H1 (cell line): ENCODE measurements around the gene ANKS1A. TPM values are rescaled to one million over a fixed set of nuclear protein-coding genes. Genes with fewer than 3 reads are reported as not detected.
A peak's percentile ranks its signal among the peaks of the same experiment; 100 is the strongest.

Experiments
- CTCF ChIA-PET: fragments of 300-600 bp; sonication (Branson Sonifier 250); formaldehyde crosslinking; loops from one replicate; lab custom pipeline; 2021; ENCODE audit not compliant: partially characterized antibody; lab: Charles Lee
- POLR2A ChIA-PET: fragments of 300-600 bp; sonication (Branson Sonifier 250); formaldehyde crosslinking; loops from one replicate; lab custom pipeline; 2021; ENCODE audit warnings: inconsistent platforms; ENCODE audit not compliant: partially characterized antibody; lab: Charles Lee
- DNase-seq, 2 experiments: peaks; one replicate each; pipeline versions ENCODE4 v3.0.0 to v3.0.0-alpha.2; 2010 to 2022; ENCODE audit warnings: low spot score in 2 of 2, low read depth in 1 of 2, mixed read lengths in 1 of 2
- FAIRE-seq: peaks from 2 replicates; lab custom pipeline; 2011; peaks lifted over from hg19 to GRCh38; lab: Jason Lieb, UNC
- H2AFZ ChIP-seq: 2 replicates; pipeline ENCODE4 v1.8.1; 2012; ENCODE audit warnings: low read length, inconsistent platforms
- H2AK5ac ChIP-seq: 2 replicates; pipeline ENCODE4 v1.6.1; 2013; ENCODE audit warnings: low read depth, low read length
- H2BK120ac ChIP-seq: replicated peaks from 2 replicates; pipeline ENCODE3; 2013; ENCODE audit warnings: low read depth, low read length, inconsistent platforms
- H2BK12ac ChIP-seq: 2 replicates; pipeline ENCODE4 v1.6.1; 2013; ENCODE audit warnings: low read depth, low read length
- H2BK15ac ChIP-seq: 2 replicates; pipeline ENCODE4 v1.6.1; 2013; ENCODE audit warnings: low read length
- H2BK20ac ChIP-seq: 2 replicates; pipeline ENCODE4 v1.6.1; 2013; ENCODE audit warnings: low read length
- H2BK5ac ChIP-seq: 2 replicates; pipeline ENCODE4 v1.6.1; 2013; ENCODE audit warnings: low read depth, low read length
- H3K14ac ChIP-seq: 2 replicates; pipeline ENCODE4 v1.6.1; 2013; ENCODE audit warnings: inconsistent platforms; ENCODE audit not compliant: insufficient read length
- H3K18ac ChIP-seq: 2 replicates; pipeline ENCODE4 v1.6.1; 2013; ENCODE audit warnings: low read length; ENCODE audit errors: extremely low read depth
- H3K23ac ChIP-seq: 2 replicates; pipeline ENCODE4 v1.6.1; 2013; ENCODE audit warnings: inconsistent platforms; ENCODE audit not compliant: insufficient read length
- H3K23me2 ChIP-seq: 2 replicates; pipeline ENCODE4 v1.6.1; 2013; ENCODE audit warnings: low read depth, low read length
- H3K27ac ChIP-seq: 2 replicates; pipeline ENCODE4 v1.6.1; 2011; ENCODE audit warnings: low read depth, low read length, inconsistent platforms
- H3K27me3 ChIP-seq, 4 experiments: replicated peaks in 1 of 4; 1 replicate in 1 of 4; 2 replicates in 3 of 4; pipeline versions ENCODE4 v1.6.1 to v1.8.1; 2011 to 2013; ENCODE audit warnings: low read length in 3 of 4, mild to moderate bottlenecking in 3 of 4, inconsistent platforms in 2 of 4, mixed read lengths in 2 of 4, moderate library complexity in 1 of 4; ENCODE audit not compliant: control insufficient read depth in 3 of 4, insufficient read depth in 3 of 4; ENCODE audit errors: extremely low read depth in 1 of 4
- H3K36me3 ChIP-seq, 4 experiments: 2 replicates each; pipeline versions ENCODE4 v1.6.1 to v1.8.1; 2011 to 2013; ENCODE audit warnings: mild to moderate bottlenecking in 4 of 4, low read length in 3 of 4, moderate library complexity in 2 of 4, control low read depth in 1 of 4, inconsistent platforms in 1 of 4; ENCODE audit not compliant: insufficient read depth in 4 of 4, control insufficient read depth in 2 of 4
- H3K4ac ChIP-seq: replicated peaks from 2 replicates; pipeline ENCODE3; 2013; ENCODE audit warnings: low read length, low read depth, mixed read lengths, inconsistent platforms; ENCODE audit not compliant: insufficient read length
- H3K4me1 ChIP-seq, 4 experiments: replicated peaks in 1 of 4; 1 replicate in 1 of 4; 2 replicates in 3 of 4; pipeline versions ENCODE4 v1.6.1 to v1.8.1; 2011 to 2013; ENCODE audit warnings: low read length in 3 of 4, inconsistent platforms in 2 of 4, mixed read lengths in 1 of 4; ENCODE audit not compliant: insufficient read depth in 4 of 4, control insufficient read depth in 3 of 4
- H3K4me2 ChIP-seq, 2 experiments: 2 replicates each; pipeline versions ENCODE4 v1.6.1 to v1.8.1; 2011 to 2013; ENCODE audit warnings: low read depth in 2 of 2, low read length in 2 of 2, control low read depth in 1 of 2, inconsistent platforms in 1 of 2, mild to moderate bottlenecking in 1 of 2; ENCODE audit not compliant: insufficient read depth in 1 of 2
- H3K4me3 ChIP-seq, 4 experiments: fragments of 200-600, 300-600 bp in 1 of 4; sonication (generic), shearing (Covaris generic), sonication (Bioruptor Twin) in 1 of 4; 2 replicates each; pipeline versions ENCODE4 v1.5.1 to v1.8.1; 2011 to 2016; ENCODE audit warnings: low read length in 4 of 4, low read depth in 3 of 4, control low read depth in 2 of 4, inconsistent platforms in 2 of 4, mild to moderate bottlenecking in 2 of 4, mixed read lengths in 1 of 4, moderate library complexity in 1 of 4; ENCODE audit not compliant: insufficient read depth in 2 of 4; ENCODE audit errors: extremely low read depth in 1 of 4
- H3K56ac ChIP-seq: replicated peaks from 2 replicates; pipeline ENCODE3; 2013; ENCODE audit warnings: low read depth, mild to moderate bottlenecking, mixed read lengths, low read length, inconsistent platforms; ENCODE audit not compliant: insufficient read length
- H3K79me1 ChIP-seq: 2 replicates; pipeline ENCODE4 v1.6.1; 2013; ENCODE audit warnings: low read depth, low read length, control low read depth
- H3K79me2 ChIP-seq, 2 experiments: 2 replicates each; pipeline versions ENCODE4 v1.6.1 to v1.8.1; 2012 to 2013; ENCODE audit warnings: low read length in 2 of 2, mild to moderate bottlenecking in 2 of 2, inconsistent platforms in 1 of 2; ENCODE audit not compliant: insufficient read depth in 2 of 2, control insufficient read depth in 1 of 2
- H3K9ac ChIP-seq, 4 experiments: replicated peaks in 1 of 4; 1 replicate in 1 of 4; 2 replicates in 3 of 4; pipeline versions ENCODE4 v1.6.1 to v1.8.1; 2011 to 2013; ENCODE audit warnings: low read depth in 3 of 4, low read length in 3 of 4, control low read depth in 2 of 4, mild to moderate bottlenecking in 2 of 4, moderate library complexity in 2 of 4, inconsistent platforms in 1 of 4; ENCODE audit errors: extremely low read depth in 1 of 4
- H3K9me3 ChIP-seq, 2 experiments: 2 replicates each; pipeline versions ENCODE4 v1.6.1 to v1.8.1; 2012 to 2013; ENCODE audit warnings: mild to moderate bottlenecking in 2 of 2, moderate library complexity in 2 of 2, control low read depth in 1 of 2, inconsistent platforms in 1 of 2, low read depth in 1 of 2, low read length in 1 of 2, mixed read lengths in 1 of 2; ENCODE audit not compliant: insufficient read depth in 2 of 2
- H4K20me1 ChIP-seq, 2 experiments: replicated peaks in 1 of 2; 2 replicates each; pipeline versions ENCODE3 to v1.8.1; 2011 to 2013; ENCODE audit warnings: inconsistent platforms in 2 of 2, low read length in 2 of 2, mild to moderate bottlenecking in 1 of 2; ENCODE audit not compliant: insufficient read depth in 2 of 2, control insufficient read depth in 1 of 2
- H4K5ac ChIP-seq: 2 replicates; pipeline ENCODE4 v1.6.1; 2013; ENCODE audit warnings: low read length, low read depth, mixed read lengths, inconsistent platforms; ENCODE audit not compliant: insufficient read length
- H4K8ac ChIP-seq: 2 replicates; pipeline ENCODE4 v1.8.0; 2013; ENCODE audit warnings: mild to moderate bottlenecking, moderate library complexity, low read length, inconsistent platforms; ENCODE audit not compliant: insufficient read depth; ENCODE audit errors: extremely low read depth
- H4K91ac ChIP-seq: replicated peaks from 2 replicates; pipeline ENCODE3; 2013; ENCODE audit warnings: low read length, mixed read lengths, inconsistent platforms; ENCODE audit not compliant: insufficient read length
- CBX5 ChIP-seq: fragments of 300-800, 300-1000 bp; sonication (generic); IDR thresholded peaks from 2 replicates; pipeline ENCODE4 v1.7.1; 2016; ENCODE audit warnings: antibody characterized with exemption, low read length, low read depth
- EZH2 ChIP-seq: fragments of 200-600 bp; sonication (generic); IDR thresholded peaks from 2 replicates; pipeline ENCODE4 v1.7.1; 2012; ENCODE audit warnings: low read depth, mild to moderate bottlenecking, moderate library complexity, low read length, inconsistent platforms; ENCODE audit not compliant: severe bottlenecking
- HDAC6 ChIP-seq: IDR thresholded peaks from one replicate; pipeline ENCODE4 v1.7.1; 2012; ENCODE audit warnings: low read depth, mild to moderate bottlenecking, inconsistent platforms, low read length, moderate library complexity
- KDM1A ChIP-seq: fragments of 200-600, 300-600 bp; sonication (generic); IDR thresholded peaks from 2 replicates; pipeline ENCODE4 v1.7.1; 2016; ENCODE audit warnings: mild to moderate bottlenecking, low read length, borderline replicate concordance
- POLR2A ChIP-seq, 2 experiments: IDR thresholded peaks; 1 replicate in 1 of 2; 2 replicates in 1 of 2; pipeline ENCODE4 v1.6.1; 2011; ENCODE audit warnings: low read depth in 2 of 2, low read length in 2 of 2, mild to moderate bottlenecking in 2 of 2; ENCODE audit errors: control extremely low read depth in 1 of 2
- RAD21 ChIP-seq, 2 experiments: IDR thresholded peaks in 1 of 2; conservative IDR thresholded peaks in 1 of 2; 2 replicates each; pipeline ENCODE4 v1.6.1; 2011; ENCODE audit warnings: low read depth in 2 of 2, low read length in 2 of 2, improper control_type of control experiment in 1 of 2, inconsistent platforms in 1 of 2, mild to moderate bottlenecking in 1 of 2, moderate library complexity in 1 of 2
- RFX5 ChIP-seq: IDR thresholded peaks from 2 replicates; pipeline ENCODE4 v1.6.1; 2011; ENCODE audit warnings: low read depth, low read length, improper control_type of control experiment, borderline replicate concordance
- WGBS, 2 experiments: shearing (Covaris generic) in 1 of 2; methylation state at CpG; one replicate each; pipeline versions ENCODE4 v1.1.6 to v1.1.7; 2013 to 2015; ENCODE audit warnings: low lambda C conversion rate in 2 of 2, mixed read lengths in 2 of 2, inconsistent platforms in 1 of 2, low coverage in 1 of 2, missing lambda C conversion rate in 1 of 2; ENCODE audit not compliant: insufficient replicate concordance in 2 of 2, insufficient coverage in 1 of 2, insufficient read length in 1 of 2; ENCODE audit errors: extremely low coverage in 1 of 2, missing lambda C conversion rate in 1 of 2; 5-methylcytosine and 5-hydroxymethylcytosine counted together
- polyA plus RNA-seq, 7 experiments: library from polyadenylated mRNA; depleted of rRNA in 3 of 7; stranded (reverse) in 5 of 7; unstranded in 2 of 7; fragments of >200 nt in 5 of 7; fragments of 200-250 nt in 2 of 7; gene quantifications; 1 replicate in 5 of 7; 2 replicates in 1 of 7; 4 replicates in 1 of 7; pipeline versions ENCODE4 v1.2.1 to v1.2.3, GENCODE V29; 2011 to 2013; ENCODE audit warnings: missing spikeins in 2 of 7, mixed read lengths in 2 of 7
- total RNA-seq: library from RNA; stranded (reverse); fragmentation: NEBNext Ultra II Directional; extraction: Animal tissue kit (Norgen Biotek cat#: 25700); gene quantifications from 2 replicates; pipeline ENCODE4 v1.2.1, GENCODE V29; 2021
- TF ChIP-seq, protein P1 (sequence below), 3 experiments: IDR thresholded peaks; 1 replicate in 2 of 3; 2 replicates in 1 of 3; pipeline versions ENCODE4 v1.5.1 to v1.6.1; 2011; ENCODE audit warnings: low read length in 3 of 3, mild to moderate bottlenecking in 3 of 3, inconsistent platforms in 2 of 3, low read depth in 1 of 3, moderate library complexity in 1 of 3; ENCODE audit not compliant: insufficient read depth in 1 of 3; ENCODE audit errors: control extremely low read depth in 1 of 3

ANKS1A gene
- total and polyA plus RNA-seq, 2 of the 8 experiments (the other 6 are each of a cell fraction or from before 2014, with no cell fraction given), result 9.8 to 30.9 TPM

DNA sequence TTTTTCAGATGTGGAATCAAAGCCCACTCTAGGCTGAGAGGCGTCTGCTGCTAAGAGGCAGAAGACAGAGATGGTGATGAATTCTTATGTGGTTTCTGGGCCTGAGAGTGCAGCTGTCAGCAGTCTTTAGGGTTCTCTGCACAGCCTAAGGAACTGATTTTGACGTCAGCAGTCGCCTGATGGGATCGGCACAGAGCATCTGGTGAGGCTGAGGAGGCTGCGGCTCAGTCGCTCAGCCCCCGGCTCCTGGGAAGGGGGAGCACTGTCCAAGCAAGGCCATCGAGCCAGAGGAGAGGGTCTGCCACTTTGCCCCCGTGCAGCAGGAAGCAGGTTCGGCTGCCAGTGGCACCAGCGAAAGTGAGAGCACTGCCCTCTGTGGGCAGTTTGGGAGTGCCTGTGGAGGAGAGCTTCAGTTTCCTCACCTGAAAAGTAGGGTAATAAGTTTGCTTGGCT, 159.6 kb downstream of the ANKS1A start:
- Histone ChIP-seq H3K23me2 (no peaks in the 10 kb centered on the region), H3K9me3 (no peaks in the 10 kb centered on the region), H3K9ac (peak overlapping the region in 3 of 4 experiments; percentile 61 to 79 (median 69); a peak in 6 of 7 replicates), H3K27me3 (no peaks in the 10 kb centered on the region), H3K79me1 (no peaks in the 10 kb centered on the region), H3K14ac (no peak overlapping the region), H3K56ac (no peak overlapping the region), H3K23ac (no peak overlapping the region), H4K8ac (peak overlapping the region; percentile 6; the same call in 1 of the 2 replicates), H3K27ac (peak overlapping the region; percentile 96), H3K4me3 (no peak overlapping the region; a peak in 2 of 8 replicates), H2BK12ac (peak overlapping the region; percentile 100), H2AK5ac (peak overlapping the region; percentile 71; the same call in 1 of the 2 replicates), H4K91ac (peak overlapping the region; percentile 93), H4K5ac (peak overlapping the region; percentile 30), H2BK15ac (peak overlapping the region; percentile 92; the same call in 1 of the 2 replicates), H2BK120ac (peak overlapping the region; percentile 55), H3K36me3 (no peaks in the 10 kb centered on the region; a peak in 1 of 8 replicates), H3K79me2 (no peaks in the 10 kb centered on the region), H2AFZ (no peak overlapping the region), H3K4ac (peak overlapping the region; percentile 40), H4K20me1 (no peaks in the 10 kb centered on the region), H2BK20ac (peak overlapping the region; percentile 69), H3K4me2 (peak overlapping the region; percentile 46 to 49; a peak in 3 of 4 replicates), H3K18ac (peak overlapping the region; percentile 93), H3K4me1 (peaks cover 21 to 52% (median 39%) of the 10 kb centered on the region in 4 experiments), H2BK5ac (peak overlapping the region; percentile 95)
- POLR2A ChIA-PET, result interaction anchor here (0.6 to 3.7 kb wide), 5 partner anchors 12 to 1554 kb away, joined by 3 to 18 read pairs (median 4); partner anchors contain the start of gene TAF11
- FAIRE-seq (no peak), DNase-seq (no peak)
- WGBS, 2 experiments, result 70% methylated on average over 11 of the region's 11 CpGs; no CpG with 5 or more reads in 1 of the 2 experiments
- TF ChIP-seq POLR2A (IDR thresholded peaks at IDR 0.05; ENCODE audit: control extremely low read depth in 1 of 2, low read depth in 2 of 2, low read length in 2 of 2), result no peak
- TF ChIP-seq KDM1A, result peak; percentile 66; the same call in 1 of the 2 replicates
- no peak for TF ChIP-seq EZH2
- no peak for TF ChIP-seq CBX5
- no peak for TF ChIP-seq HDAC6
- peak; percentile 43 to 60 for TF ChIP-seq RAD21 (IDR thresholded peaks at IDR 0.05 in 1 of 2, conservative IDR thresholded peaks at IDR 0.05 in 1 of 2; ENCODE audit: low read depth in 2 of 2, low read length in 2 of 2)
- TF ChIP-seq, protein P1, sequence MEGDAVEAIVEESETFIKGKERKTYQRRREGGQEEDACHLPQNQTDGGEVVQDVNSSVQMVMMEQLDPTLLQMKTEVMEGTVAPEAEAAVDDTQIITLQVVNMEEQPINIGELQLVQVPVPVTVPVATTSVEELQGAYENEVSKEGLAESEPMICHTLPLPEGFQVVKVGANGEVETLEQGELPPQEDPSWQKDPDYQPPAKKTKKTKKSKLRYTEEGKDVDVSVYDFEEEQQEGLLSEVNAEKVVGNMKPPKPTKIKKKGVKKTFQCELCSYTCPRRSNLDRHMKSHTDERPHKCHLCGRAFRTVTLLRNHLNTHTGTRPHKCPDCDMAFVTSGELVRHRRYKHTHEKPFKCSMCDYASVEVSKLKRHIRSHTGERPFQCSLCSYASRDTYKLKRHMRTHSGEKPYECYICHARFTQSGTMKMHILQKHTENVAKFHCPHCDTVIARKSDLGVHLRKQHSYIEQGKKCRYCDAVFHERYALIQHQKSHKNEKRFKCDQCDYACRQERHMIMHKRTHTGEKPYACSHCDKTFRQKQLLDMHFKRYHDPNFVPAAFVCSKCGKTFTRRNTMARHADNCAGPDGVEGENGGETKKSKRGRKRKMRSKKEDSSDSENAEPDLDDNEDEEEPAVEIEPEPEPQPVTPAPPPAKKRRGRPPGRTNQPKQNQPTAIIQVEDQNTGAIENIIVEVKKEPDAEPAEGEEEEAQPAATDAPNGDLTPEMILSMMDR (IDR thresholded peaks at IDR 0.05; ENCODE audit: control extremely low read depth in 1 of 3, insufficient read depth in 1 of 3, low read depth in 1 of 3, low read length in 3 of 3), result peak; percentile 52 to 63 (median 55)
- no peak for TF ChIP-seq RFX5
- CTCF ChIA-PET, result interaction anchor here (0.6 to 3.8 kb wide), 22 partner anchors 9 to 91 kb away, joined by 3 to 37 read pairs (median 5); no protein-coding TSS in a partner anchor
